Measurements from ENCODE around the gene SLC6A19. TPM values are rescaled to one million over a fixed set of nuclear protein-coding genes. Genes with fewer than 3 reads are reported as not detected.

SLC6A19 gene
- total RNA-seq, 1 experiment from 2014 or later, result 0.04 TPM

GRCh38 chr5:1220351-1220750 is 19.0 kb downstream of the SLC6A19 start:
- TF ChIP-seq AFF4 (CRISPR knock-in tag; IDR thresholded peaks at IDR 0.05; ENCODE audit: borderline replicate concordance) (no peak), CTCF (IDR thresholded peaks at IDR 0.05) (no peak), USF1 (CRISPR knock-in tag; IDR thresholded peaks at IDR 0.05) (no peak), CREB1 (CRISPR knock-in tag; IDR thresholded peaks at IDR 0.05) (no peak), PRRX2 (CRISPR knock-in tag; IDR thresholded peaks at IDR 0.05) (no peak), ZNF317 (CRISPR knock-in tag; IDR thresholded peaks at IDR 0.05; ENCODE audit: borderline replicate concordance, low read depth) (no peak), TEAD1 (CRISPR knock-in tag; IDR thresholded peaks at IDR 0.05) (no peak), PRDM15 (CRISPR knock-in tag; IDR thresholded peaks at IDR 0.05) (no peak)
- DNase-seq (ENCODE audit: low spot score) (no peak), ATAC-seq (no peak)
- no peaks in the 10 kb centered on the region; the same call in 1 of the 2 replicates for H3K27me3 Mint-ChIP-seq (ENCODE audit: low read depth)
- ChIA-PET CTCF (interaction anchor here (0.7 kb wide), 1 partner anchor 238 kb away, joined by 4 read pairs; no protein-coding TSS in a partner anchor), POLR2A (no interaction called here)
- no peak overlapping the region for H3K4me3 Mint-ChIP-seq
- no peak overlapping the region for H3K27ac Mint-ChIP-seq
- H3K4me1 Mint-ChIP-seq, result no peaks in the 10 kb centered on the region
- H3K36me3 Mint-ChIP-seq, result no peaks in the 10 kb centered on the region
- peaks cover 18% of the 10 kb centered on the region for H3K9me3 Mint-ChIP-seq

DNA sequence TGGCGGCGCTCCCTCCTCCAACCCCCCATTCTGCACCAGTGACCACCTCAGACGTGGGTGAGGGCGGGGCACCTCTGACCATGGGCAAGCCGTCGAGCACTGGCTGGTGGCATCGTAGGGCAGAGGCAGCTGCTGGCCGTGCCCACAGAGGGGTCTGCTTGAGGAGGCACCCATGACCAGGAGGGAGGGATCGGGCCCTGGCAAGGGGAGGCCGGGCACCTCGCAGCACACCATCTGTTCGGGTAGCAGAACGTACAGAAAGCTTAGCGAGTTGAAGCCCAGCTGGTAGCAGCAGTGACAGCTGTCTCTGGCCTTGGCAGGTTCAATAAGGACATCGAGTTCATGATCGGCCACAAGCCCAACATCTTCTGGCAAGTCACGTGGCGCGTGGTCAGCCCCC is 19.4 kb downstream of the SLC6A19 start:
- peaks cover under 1% of the 10 kb centered on the region for H3K4me1 Mint-ChIP-seq
- no peaks in the 10 kb centered on the region for H3K36me3 Mint-ChIP-seq
- ChIA-PET POLR2A (no interaction called here), CTCF (interaction anchor here (1.1 kb wide), 1 partner anchor 16 kb away, joined by 3 read pairs; no protein-coding TSS in a partner anchor)
- no peak overlapping the region for H3K4me3 Mint-ChIP-seq
- DNase-seq (ENCODE audit: low spot score), result no peak
- no peak overlapping the region for H3K27ac Mint-ChIP-seq
- no peak for TF ChIP-seq MXD4 (CRISPR knock-in tag; IDR thresholded peaks at IDR 0.05; ENCODE audit: borderline replicate concordance)
- no peak for TF ChIP-seq SMAD3 (CRISPR knock-in tag; IDR thresholded peaks at IDR 0.05; ENCODE audit: borderline replicate concordance)
- TF ChIP-seq, protein P1, sequence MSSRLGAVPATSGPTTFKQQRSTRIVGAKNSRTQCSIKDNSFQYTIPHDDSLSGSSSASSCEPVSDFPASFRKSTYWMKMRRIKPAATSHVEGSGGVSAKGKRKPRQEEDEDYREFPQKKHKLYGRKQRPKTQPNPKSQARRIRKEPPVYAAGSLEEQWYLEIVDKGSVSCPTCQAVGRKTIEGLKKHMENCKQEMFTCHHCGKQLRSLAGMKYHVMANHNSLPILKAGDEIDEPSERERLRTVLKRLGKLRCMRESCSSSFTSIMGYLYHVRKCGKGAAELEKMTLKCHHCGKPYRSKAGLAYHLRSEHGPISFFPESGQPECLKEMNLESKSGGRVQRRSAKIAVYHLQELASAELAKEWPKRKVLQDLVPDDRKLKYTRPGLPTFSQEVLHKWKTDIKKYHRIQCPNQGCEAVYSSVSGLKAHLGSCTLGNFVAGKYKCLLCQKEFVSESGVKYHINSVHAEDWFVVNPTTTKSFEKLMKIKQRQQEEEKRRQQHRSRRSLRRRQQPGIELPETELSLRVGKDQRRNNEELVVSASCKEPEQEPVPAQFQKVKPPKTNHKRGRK (CRISPR knock-in tag; IDR thresholded peaks at IDR 0.05; ENCODE audit: borderline replicate concordance), result no peak
- TF ChIP-seq, protein P2, sequence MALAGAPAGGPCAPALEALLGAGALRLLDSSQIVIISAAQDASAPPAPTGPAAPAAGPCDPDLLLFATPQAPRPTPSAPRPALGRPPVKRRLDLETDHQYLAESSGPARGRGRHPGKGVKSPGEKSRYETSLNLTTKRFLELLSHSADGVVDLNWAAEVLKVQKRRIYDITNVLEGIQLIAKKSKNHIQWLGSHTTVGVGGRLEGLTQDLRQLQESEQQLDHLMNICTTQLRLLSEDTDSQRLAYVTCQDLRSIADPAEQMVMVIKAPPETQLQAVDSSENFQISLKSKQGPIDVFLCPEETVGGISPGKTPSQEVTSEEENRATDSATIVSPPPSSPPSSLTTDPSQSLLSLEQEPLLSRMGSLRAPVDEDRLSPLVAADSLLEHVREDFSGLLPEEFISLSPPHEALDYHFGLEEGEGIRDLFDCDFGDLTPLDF (CRISPR knock-in tag; IDR thresholded peaks at IDR 0.05), result no peak
- no peak for TF ChIP-seq CBFB (CRISPR knock-in tag; IDR thresholded peaks at IDR 0.05; ENCODE audit: low read depth)
- no peak for TF ChIP-seq NR1H2 (CRISPR knock-in tag; IDR thresholded peaks at IDR 0.05)
- TF ChIP-seq, protein P3, sequence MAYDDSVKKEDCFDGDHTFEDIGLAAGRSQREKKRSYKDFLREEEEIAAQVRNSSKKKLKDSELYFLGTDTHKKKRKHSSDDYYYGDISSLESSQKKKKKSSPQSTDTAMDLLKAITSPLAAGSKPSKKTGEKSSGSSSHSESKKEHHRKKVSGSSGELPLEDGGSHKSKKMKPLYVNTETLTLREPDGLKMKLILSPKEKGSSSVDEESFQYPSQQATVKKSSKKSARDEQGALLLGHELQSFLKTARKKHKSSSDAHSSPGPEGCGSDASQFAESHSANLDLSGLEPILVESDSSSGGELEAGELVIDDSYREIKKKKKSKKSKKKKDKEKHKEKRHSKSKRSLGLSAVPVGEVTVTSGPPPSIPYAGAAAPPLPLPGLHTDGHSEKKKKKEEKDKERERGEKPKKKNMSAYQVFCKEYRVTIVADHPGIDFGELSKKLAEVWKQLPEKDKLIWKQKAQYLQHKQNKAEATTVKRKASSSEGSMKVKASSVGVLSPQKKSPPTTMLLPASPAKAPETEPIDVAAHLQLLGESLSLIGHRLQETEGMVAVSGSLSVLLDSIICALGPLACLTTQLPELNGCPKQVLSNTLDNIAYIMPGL (CRISPR knock-in tag; IDR thresholded peaks at IDR 0.05), result no peak
- TF ChIP-seq ZMAT4 (CRISPR knock-in tag; IDR thresholded peaks at IDR 0.05), result no peak
- TF ChIP-seq ZNF396 (CRISPR knock-in tag; IDR thresholded peaks at IDR 0.05; ENCODE audit: borderline replicate concordance), result no peak
- no peak for TF ChIP-seq TEAD1 (CRISPR knock-in tag; IDR thresholded peaks at IDR 0.05)
- TF ChIP-seq FOXK1 (CRISPR knock-in tag; IDR thresholded peaks at IDR 0.05), result no peak
- TF ChIP-seq NFATC4 (CRISPR knock-in tag; IDR thresholded peaks at IDR 0.05), result no peak
- no peak for TF ChIP-seq SP1 (CRISPR knock-in tag; conservative IDR thresholded peaks at IDR 0.05)
- H3K27me3 Mint-ChIP-seq (ENCODE audit: low read depth), result no peaks in the 10 kb centered on the region; the same call in 1 of the 2 replicates
- ATAC-seq, result no peak
- H3K9me3 Mint-ChIP-seq, result peaks cover 13% of the 10 kb centered on the region
